ENCODE results near the gene COL9A3.

COL9A3 gene

GRCh38 chr20:62860391-62860923 lies 43.6 kb downstream of the COL9A3 start:
- no peak for TF ChIP-seq CTCF (conservative IDR thresholded peaks at IDR 0.05; ENCODE audit: low read depth, low read length)
- peaks cover 10% of the 10 kb centered on the region for H3K79me2 ChIP-seq (ENCODE audit: insufficient read depth, low read depth)
- no peak overlapping the region for H3K4me3 ChIP-seq (IDR thresholded peaks at IDR 0.05; ENCODE audit: insufficient read depth, low read depth, low read length)
- no peak overlapping the region for H2AFZ ChIP-seq (ENCODE audit: low read depth)
- H3K36me3 ChIP-seq (ENCODE audit: insufficient read depth): no peaks in the 10 kb centered on the region; the same call in 1 of the 2 replicates
- H3K4me1 ChIP-seq (ENCODE audit: low read depth, poor library complexity, severe bottlenecking): peaks cover 21% of the 10 kb centered on the region
- H3K9ac ChIP-seq: no peak overlapping the region
- no peaks in the 10 kb centered on the region for H3K27me3 ChIP-seq (ENCODE audit: insufficient read depth, low read depth)
- H4K20me1 ChIP-seq (ENCODE audit: insufficient read depth): 0 out of 2 replicates have a peak, but pooled peaks cover 2% of the 10 kb centered on the region
- H3K4me2 ChIP-seq: peak overlapping the region; percentile 64
- H3K27ac ChIP-seq: no peak overlapping the region

GRCh38 chr20:62860924-62861691 lies 44.3 kb downstream of the COL9A3 start:
- no peak overlapping the region for H3K9ac ChIP-seq
- H3K4me1 ChIP-seq (ENCODE audit: low read depth, poor library complexity, severe bottlenecking): peaks cover 21% of the 10 kb centered on the region
- H2AFZ ChIP-seq (ENCODE audit: low read depth): no peak overlapping the region
- no peak overlapping the region for H3K4me2 ChIP-seq
- TF ChIP-seq CTCF (conservative IDR thresholded peaks at IDR 0.05; ENCODE audit: low read depth, low read length): no peak
- no peaks in the 10 kb centered on the region for H3K27me3 ChIP-seq (ENCODE audit: insufficient read depth, low read depth)
- 0 out of 2 replicates have a peak, but pooled peaks cover 2% of the 10 kb centered on the region for H4K20me1 ChIP-seq (ENCODE audit: insufficient read depth)
- H3K36me3 ChIP-seq (ENCODE audit: insufficient read depth): no peaks in the 10 kb centered on the region; the same call in 1 of the 2 replicates
- peaks cover 10% of the 10 kb centered on the region for H3K79me2 ChIP-seq (ENCODE audit: insufficient read depth, low read depth)
- H3K4me3 ChIP-seq (IDR thresholded peaks at IDR 0.05; ENCODE audit: insufficient read depth, low read depth, low read length): no peak overlapping the region
- no peak overlapping the region for H3K27ac ChIP-seq

GRCh38 chr20:62861726-62862336 lies 45.0 kb downstream of the COL9A3 start, which contains the start of gene TCFL5:
TCFL5 (minus strand) TSS chr20:62861822; CDS start chr20:62861670, 152 bp downstream.
- H3K4me2 ChIP-seq: peak within 1 kb of the TSS; percentile 64
- H3K4me1 ChIP-seq (ENCODE audit: low read depth, poor library complexity, severe bottlenecking): peaks cover 21% of the 10 kb centered on the region
- TF ChIP-seq CTCF (conservative IDR thresholded peaks at IDR 0.05; ENCODE audit: low read depth, low read length): no peak
- no peak within 1 kb of the TSS for H3K27ac ChIP-seq
- H3K36me3 ChIP-seq (ENCODE audit: insufficient read depth): no peaks in the 10 kb centered on the region; the same call in 1 of the 2 replicates
- H3K9ac ChIP-seq: no peak within 1 kb of the TSS
- 0 out of 2 replicates have a peak, but pooled peaks cover 2% of the 10 kb centered on the region for H4K20me1 ChIP-seq (ENCODE audit: insufficient read depth)
- peak within 1 kb of the TSS; percentile 55; the same call in 1 of the 2 replicates for H2AFZ ChIP-seq (ENCODE audit: low read depth)
- no peaks in the 10 kb centered on the region for H3K27me3 ChIP-seq (ENCODE audit: insufficient read depth, low read depth)
- H3K4me3 ChIP-seq (IDR thresholded peaks at IDR 0.05; ENCODE audit: insufficient read depth, low read depth, low read length): no peak within 1 kb of the TSS
- H3K79me2 ChIP-seq (ENCODE audit: insufficient read depth, low read depth): peaks cover 10% of the 10 kb centered on the region

GRCh38 chr20:62864207-62864606 lies 47.4 kb downstream of the COL9A3 start:
- Histone ChIP-seq H4K20me1 (ENCODE audit: insufficient read depth) (0 out of 2 replicates have a peak, but pooled peaks cover 2% of the 10 kb centered on the region), H2AFZ (ENCODE audit: low read depth) (no peak overlapping the region), H3K4me2 (no peak overlapping the region), H3K4me3 (IDR thresholded peaks at IDR 0.05; ENCODE audit: insufficient read depth, low read depth, low read length) (no peak overlapping the region), H3K27me3 (ENCODE audit: insufficient read depth, low read depth) (no peaks in the 10 kb centered on the region), H3K27ac (no peak overlapping the region), H3K9ac (no peak overlapping the region), H3K36me3 (ENCODE audit: insufficient read depth) (no peaks in the 10 kb centered on the region), H3K79me2 (ENCODE audit: insufficient read depth, low read depth) (peaks cover 10% of the 10 kb centered on the region), H3K4me1 (ENCODE audit: low read depth, poor library complexity, severe bottlenecking) (peaks cover 20% of the 10 kb centered on the region)
- TF ChIP-seq CTCF (conservative IDR thresholded peaks at IDR 0.05; ENCODE audit: low read depth, low read length): no peak
